AG10803 (cell line): ENCODE results near the gene NUDCD2.
"Not testable (repeated sequence)": the region's sequence is repeated elsewhere in the genome, so short reads cannot be mapped to it uniquely, and the experiment has no call there.

ENCODE experiments used
- DNase-seq: peaks from one replicate; pipeline ENCODE4 v3.0.0; 2010; ENCODE audit warnings: low read depth
- H3K4me3 ChIP-seq: 2 replicates; pipeline ENCODE4 v1.5.1; 2011; ENCODE audit warnings: mild to moderate bottlenecking, low read length, control low read depth
- TF ChIP-seq, protein P1 (sequence below): conservative IDR thresholded peaks from 2 replicates; pipeline ENCODE4 v1.5.1; 2011; ENCODE audit warnings: mild to moderate bottlenecking, low read length, control low read depth, inconsistent platforms

Gene NUDCD2

DNA sequence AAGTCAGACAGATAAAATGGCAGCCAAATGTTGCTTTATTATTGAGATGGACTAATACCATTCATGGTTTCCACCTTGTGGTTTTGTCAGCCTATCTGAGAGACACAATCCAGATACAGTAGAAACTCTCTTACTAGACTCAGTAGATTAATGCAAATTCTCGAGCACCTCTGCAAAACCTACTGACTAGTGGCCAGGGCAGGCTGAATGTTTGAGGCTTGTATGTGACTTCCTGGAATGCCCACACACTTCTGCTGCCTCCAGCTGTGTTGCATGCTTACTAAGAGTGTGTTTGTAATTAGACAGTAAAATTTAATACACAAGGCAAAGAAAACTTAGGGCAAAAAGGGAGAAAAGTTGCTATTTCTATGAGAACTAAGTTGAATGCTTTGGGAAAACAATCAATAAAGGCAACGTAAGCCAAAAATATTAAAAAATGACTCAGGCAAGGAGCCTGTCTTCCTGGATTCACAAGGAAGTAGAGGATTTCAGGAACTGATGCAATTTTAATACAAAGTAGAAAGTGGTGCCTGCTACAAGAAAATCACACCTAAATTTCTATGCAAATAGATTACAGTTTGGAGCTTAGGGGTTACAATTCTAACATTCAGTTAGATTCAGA, 52.8 kb downstream of the NUDCD2 start:
- TF ChIP-seq, protein P1, sequence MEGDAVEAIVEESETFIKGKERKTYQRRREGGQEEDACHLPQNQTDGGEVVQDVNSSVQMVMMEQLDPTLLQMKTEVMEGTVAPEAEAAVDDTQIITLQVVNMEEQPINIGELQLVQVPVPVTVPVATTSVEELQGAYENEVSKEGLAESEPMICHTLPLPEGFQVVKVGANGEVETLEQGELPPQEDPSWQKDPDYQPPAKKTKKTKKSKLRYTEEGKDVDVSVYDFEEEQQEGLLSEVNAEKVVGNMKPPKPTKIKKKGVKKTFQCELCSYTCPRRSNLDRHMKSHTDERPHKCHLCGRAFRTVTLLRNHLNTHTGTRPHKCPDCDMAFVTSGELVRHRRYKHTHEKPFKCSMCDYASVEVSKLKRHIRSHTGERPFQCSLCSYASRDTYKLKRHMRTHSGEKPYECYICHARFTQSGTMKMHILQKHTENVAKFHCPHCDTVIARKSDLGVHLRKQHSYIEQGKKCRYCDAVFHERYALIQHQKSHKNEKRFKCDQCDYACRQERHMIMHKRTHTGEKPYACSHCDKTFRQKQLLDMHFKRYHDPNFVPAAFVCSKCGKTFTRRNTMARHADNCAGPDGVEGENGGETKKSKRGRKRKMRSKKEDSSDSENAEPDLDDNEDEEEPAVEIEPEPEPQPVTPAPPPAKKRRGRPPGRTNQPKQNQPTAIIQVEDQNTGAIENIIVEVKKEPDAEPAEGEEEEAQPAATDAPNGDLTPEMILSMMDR: 0 out of 2 replicates have a peak, but pooled peaks have one; percentile 0
- no peak overlapping the region for H3K4me3 ChIP-seq
- peak; percentile 60 for DNase-seq

DNA sequence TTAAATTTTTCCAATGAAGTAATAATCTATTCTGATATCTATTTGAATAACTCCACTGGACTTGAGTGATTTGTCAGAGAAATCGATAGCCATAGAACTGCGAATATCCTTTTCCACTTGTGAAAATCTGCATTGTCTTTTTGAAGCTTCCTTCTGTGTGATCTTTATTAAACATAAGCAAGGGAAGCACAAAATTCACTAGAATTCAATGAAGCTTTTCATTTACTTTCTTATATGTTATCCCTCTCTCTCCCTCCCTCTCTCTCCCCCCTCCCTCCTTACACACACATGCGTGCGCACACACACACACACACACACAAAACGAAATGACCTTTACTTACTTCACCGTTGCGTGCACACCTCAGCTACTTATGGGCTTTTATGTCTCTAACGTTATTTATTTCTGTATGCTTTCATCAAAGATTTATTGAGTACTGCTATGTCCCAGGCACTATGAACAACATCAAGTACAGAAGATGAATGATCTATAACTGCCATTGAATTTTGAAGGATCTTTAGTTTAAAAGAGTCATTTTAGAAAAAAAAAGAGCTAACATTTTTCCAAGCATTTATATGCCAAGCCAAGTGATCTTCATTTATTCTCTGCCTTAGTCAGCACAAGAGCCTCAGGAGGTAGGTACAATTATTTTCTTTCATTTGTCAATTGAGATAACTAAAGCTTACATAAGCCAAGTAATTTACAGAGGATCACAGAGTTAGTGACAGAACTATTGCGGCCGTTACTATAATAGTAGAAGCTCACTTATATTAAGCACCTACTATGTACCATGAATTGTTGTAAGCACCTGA, 55.3 kb downstream of the NUDCD2 start:
- H3K4me3 ChIP-seq: no peak overlapping the region
- TF ChIP-seq, protein P1: no peak
- no peak for DNase-seq

DNA sequence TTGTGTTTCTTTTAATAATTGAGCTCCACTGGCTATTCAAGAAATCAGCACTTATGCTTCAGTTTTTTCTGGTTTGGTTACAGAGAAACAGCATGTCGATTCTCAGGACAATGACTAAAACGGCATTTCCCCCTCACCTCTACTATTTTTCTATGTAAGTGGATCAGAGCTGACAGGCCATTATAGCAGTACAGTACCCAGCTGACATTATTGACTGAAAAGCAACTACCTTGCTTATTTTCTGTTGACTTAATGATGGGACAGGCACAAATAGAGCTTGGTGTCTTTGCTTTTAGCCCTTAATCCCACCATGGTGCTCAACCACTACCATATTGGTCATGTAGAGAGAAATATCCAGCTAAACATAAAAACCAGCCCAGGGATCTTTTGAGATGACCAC, 57.9 kb downstream of the NUDCD2 start:
- no peak for DNase-seq
- TF ChIP-seq, protein P1: no peak
- no peak overlapping the region for H3K4me3 ChIP-seq

DNA sequence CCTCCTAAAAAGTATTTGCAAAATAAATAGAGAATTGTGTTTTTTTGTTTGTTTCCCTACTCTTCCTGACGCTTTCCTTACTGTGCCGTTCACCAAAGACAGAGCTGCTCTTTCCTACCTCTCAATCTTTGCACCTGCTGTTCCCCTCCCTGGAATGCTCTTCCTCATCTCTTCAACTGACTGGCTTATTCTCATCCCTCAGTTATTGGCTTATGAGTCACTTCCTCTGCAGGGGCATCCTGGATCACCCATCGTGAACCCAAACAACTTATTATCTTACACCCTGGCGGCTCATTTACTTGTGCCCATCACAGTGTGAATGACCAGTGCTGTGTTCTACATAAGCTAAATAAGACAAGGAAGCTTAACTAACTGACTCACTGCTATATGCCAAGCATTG, 58.6 kb downstream of the NUDCD2 start:
- TF ChIP-seq, protein P1: no peak

DNA sequence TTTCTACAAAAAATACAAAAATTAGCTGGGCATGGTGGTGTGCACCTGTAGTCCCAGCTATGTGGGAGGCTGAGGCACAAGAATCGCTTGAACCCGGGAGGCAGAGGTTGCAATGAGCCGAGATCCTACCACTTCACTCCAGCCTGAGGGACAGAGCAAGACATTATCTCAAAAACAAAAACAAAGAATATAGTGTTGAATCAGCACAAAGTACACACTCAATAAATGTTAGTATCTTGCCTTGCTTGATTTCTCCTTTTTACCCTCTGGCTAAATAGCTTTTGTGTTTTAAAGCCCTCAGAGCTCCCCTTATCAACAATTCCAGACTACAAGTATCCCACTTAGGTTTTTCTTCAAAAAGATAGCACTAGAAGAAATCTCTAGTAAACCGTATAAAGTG, 60.0 kb downstream of the NUDCD2 start:
- no peak for DNase-seq

More for the DNA sequence above, 58.6 kb downstream of the NUDCD2 start:
- no peak overlapping the region for H3K4me3 ChIP-seq
- DNase-seq: no peak

DNA sequence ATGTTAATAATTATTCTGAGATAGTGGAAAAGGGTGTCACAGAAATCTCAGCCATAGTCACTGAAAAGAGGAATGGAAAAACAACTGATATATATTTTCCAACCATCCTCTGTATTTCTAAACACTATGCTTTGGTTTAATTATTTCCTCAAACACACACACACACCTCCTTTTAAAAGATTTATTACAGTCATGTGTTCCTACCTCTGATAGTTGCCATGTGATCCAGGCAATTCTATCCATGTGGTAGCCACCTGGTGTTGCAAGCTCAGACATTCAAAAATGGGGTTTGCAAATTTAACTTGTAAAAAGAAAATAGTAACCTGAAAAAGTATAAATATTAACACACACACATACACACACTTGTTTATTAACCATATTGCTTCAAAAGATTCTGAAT, 62.5 kb downstream of the NUDCD2 start:
- TF ChIP-seq, protein P1: no peak
- no peak overlapping the region for H3K4me3 ChIP-seq
- no peak for DNase-seq

More for the DNA sequence above, 60.0 kb downstream of the NUDCD2 start:
- TF ChIP-seq, protein P1: no peak
- no peak overlapping the region for H3K4me3 ChIP-seq

DNA sequence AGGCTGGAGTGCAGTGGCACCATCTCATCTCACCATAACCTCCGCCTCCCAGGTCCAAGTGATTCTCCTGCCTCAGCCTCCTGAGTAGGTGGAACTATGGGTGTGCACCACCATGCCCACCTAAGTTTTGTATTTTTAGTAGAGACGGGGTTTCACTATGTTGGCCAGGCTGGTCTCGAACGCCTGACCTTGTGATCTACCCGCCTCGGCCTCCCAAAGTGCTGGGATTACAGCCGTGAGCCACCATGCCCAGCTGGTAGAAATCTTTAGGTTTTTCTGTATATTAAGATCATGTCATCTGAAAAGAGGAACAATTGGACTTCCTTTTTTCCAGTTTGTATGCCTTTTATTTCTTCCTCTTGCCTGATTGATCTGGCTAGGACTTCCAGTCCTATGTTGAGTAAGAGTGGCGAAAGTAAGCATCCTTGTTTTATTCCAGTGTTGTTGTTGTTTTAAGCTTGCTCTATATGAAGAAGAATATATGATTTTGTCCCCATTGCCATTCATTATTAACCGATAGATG, 63.0 kb downstream of the NUDCD2 start:
- not testable (repeated sequence) for DNase-seq, H3K4me3 ChIP-seq
